Lung (tissue), 12 donors: ENCODE measurements around the gene UBE2F. TPM values are rescaled to one million over a fixed set of nuclear protein-coding genes. Genes with fewer than 3 reads are reported as not detected.
"Not testable (repeated sequence)": the region's sequence is repeated elsewhere in the genome, so short reads cannot be mapped to it uniquely, and the experiment has no call there.

Experiments
- ATAC-seq: fragments of 200-7000 bp; cut with Tn5 transposase; one replicate; pipeline ENCODE4 v1.9.1; 2020; ENCODE audit warnings: moderate number of reproducible peaks; ENCODE audit not compliant: insufficient read depth, low FRiP score
- DNase-seq, 3 donors: peaks; one replicate each; pipeline ENCODE4 v3.0.0-alpha.2; 2013 to 2017
- H3K27ac ChIP-seq, 2 donors: one replicate each; pipeline ENCODE4 v1.5.1; 2013; ENCODE audit warnings: mild to moderate bottlenecking in 2 of 2, moderate library complexity in 2 of 2, control low read depth in 1 of 2, inconsistent platforms in 1 of 2, low read depth in 1 of 2, low read length in 1 of 2
- H3K27me3 ChIP-seq, 3 donors: one replicate each; pipeline ENCODE4 v1.5.1; 2013; ENCODE audit warnings: low read length in 2 of 3; ENCODE audit not compliant: control insufficient read depth in 3 of 3, insufficient read depth in 3 of 3
- H3K36me3 ChIP-seq, 4 donors: one replicate each; pipeline ENCODE4 v1.5.1; 2013; ENCODE audit warnings: low read length in 4 of 4, mild to moderate bottlenecking in 1 of 4, moderate library complexity in 1 of 4; ENCODE audit not compliant: control insufficient read depth in 4 of 4, insufficient read depth in 4 of 4
- H3K4me1 ChIP-seq, 5 donors: one replicate each; pipeline ENCODE4 v1.5.1; 2013; ENCODE audit warnings: low read length in 5 of 5, mild to moderate bottlenecking in 2 of 5, moderate library complexity in 1 of 5; ENCODE audit not compliant: control insufficient read depth in 5 of 5, insufficient read depth in 5 of 5
- H3K4me3 ChIP-seq: one replicate; pipeline ENCODE4 v1.5.1; 2013; ENCODE audit warnings: mild to moderate bottlenecking, control low read depth, moderate library complexity
- H3K9ac ChIP-seq, 2 donors: one replicate each; pipeline ENCODE4 v1.5.1; 2013; ENCODE audit warnings: low read length in 2 of 2, control low read depth in 1 of 2; ENCODE audit not compliant: insufficient read depth in 1 of 2
- H3K9me3 ChIP-seq, 4 donors: one replicate each; pipeline ENCODE4 v1.5.1; 2013; ENCODE audit warnings: low read length in 3 of 4, mild to moderate bottlenecking in 1 of 4, moderate library complexity in 1 of 4; ENCODE audit not compliant: control insufficient read depth in 4 of 4, insufficient read depth in 3 of 4
- CTCF ChIP-seq: IDR thresholded peaks from 2 replicates; pipeline ENCODE4 v1.5.1; 2012; ENCODE audit warnings: mild to moderate bottlenecking; ENCODE audit errors: control extremely low read depth, extremely low read depth
- WGBS, 2 donors: extraction: QIAGEN DNeasy Blood & Tissue Kit; methylation state at CpG; one replicate each; pipeline ENCODE4 v1.1.7; 2013; 5-methylcytosine and 5-hydroxymethylcytosine counted together
- polyA plus RNA-seq, 2 donors: library from polyadenylated mRNA; stranded (reverse); fragments of 200-250 nt; gene quantifications; one replicate each; pipeline ENCODE4 v1.2.1, GENCODE V29; 2013
- total RNA-seq, 2 donors: library from RNA; depleted of rRNA in 1 of 2; stranded (reverse); fragments of >200 nt in 1 of 2; gene quantifications; one replicate each; pipeline ENCODE4 v1.2.1, GENCODE V29; 2014 to 2021
- donor health status: control.
- donor health status: control.
- donor health status: Bipolar disorder and iron deficiency.
- donor health status: healthy.
- donor health status: DM: yes; HTN: yes; CAD: no.

The UBE2F gene
- total and polyA plus RNA-seq, 4 donors = 30.3 to 63.3 (median 46.8) TPM

GRCh38 chr2:237956402-237956736 is 10.4 kb upstream of the UBE2F start:
- no peaks in the 10 kb centered on the region for H3K36me3 ChIP-seq
- peaks cover 0 to 2% (median 0%) of the 10 kb centered on the region in 4 donors for H3K9me3 ChIP-seq
- no peak overlapping the region for H3K4me3 ChIP-seq
- H3K9ac ChIP-seq = no peak overlapping the region
- no peak for ATAC-seq
- 20 to 30% methylated on average over 14 to 23 of the region's 23 CpGs for WGBS, 2 donors
- DNase-seq = no peak
- TF ChIP-seq CTCF = no peak
- H3K27ac ChIP-seq = no peak overlapping the region
- H3K27me3 ChIP-seq = peaks cover 8 to 21% (median 11%) of the 10 kb centered on the region in 3 donors
- peaks cover 0 to 7% (median 0%) of the 10 kb centered on the region in 5 donors for H3K4me1 ChIP-seq

DNA sequence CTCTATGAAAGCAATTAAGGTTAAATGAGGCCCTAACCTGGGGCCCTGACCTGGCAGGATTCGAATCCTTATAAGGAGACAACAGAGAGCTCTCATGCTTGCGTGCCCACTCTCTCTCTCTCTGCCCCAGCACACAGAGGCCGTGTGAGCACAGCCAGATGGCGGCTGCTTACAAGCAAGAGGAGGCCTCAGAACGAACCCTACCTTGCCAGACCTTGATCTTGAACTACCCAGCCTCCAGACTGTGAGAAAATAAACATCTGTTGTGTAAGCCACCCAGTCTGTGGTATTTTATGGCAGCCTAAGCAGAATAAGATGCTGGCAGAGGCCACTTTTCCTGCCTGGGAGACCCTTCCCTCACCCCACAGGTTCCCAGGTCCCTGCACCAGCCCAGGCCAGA is 5.2 kb upstream of the UBE2F start:
- Histone ChIP-seq H3K36me3 (no peaks in the 10 kb centered on the region), H3K27me3 (peaks cover 0 to 2% (median 2%) of the 10 kb centered on the region in 3 donors), H3K9ac (no peak overlapping the region), H3K9me3 (peaks cover 0 to 15% (median 3%) of the 10 kb centered on the region in 4 donors), H3K4me1 (peaks cover 0 to 5% (median 0%) of the 10 kb centered on the region in 5 donors), H3K4me3 (no peak overlapping the region), H3K27ac (no peak overlapping the region)
- no peak for TF ChIP-seq CTCF
- 90 to 92% methylated on average over 5 of the region's 5 CpGs for WGBS, 2 donors
- ATAC-seq = no peak
- DNase-seq = no peak

DNA sequence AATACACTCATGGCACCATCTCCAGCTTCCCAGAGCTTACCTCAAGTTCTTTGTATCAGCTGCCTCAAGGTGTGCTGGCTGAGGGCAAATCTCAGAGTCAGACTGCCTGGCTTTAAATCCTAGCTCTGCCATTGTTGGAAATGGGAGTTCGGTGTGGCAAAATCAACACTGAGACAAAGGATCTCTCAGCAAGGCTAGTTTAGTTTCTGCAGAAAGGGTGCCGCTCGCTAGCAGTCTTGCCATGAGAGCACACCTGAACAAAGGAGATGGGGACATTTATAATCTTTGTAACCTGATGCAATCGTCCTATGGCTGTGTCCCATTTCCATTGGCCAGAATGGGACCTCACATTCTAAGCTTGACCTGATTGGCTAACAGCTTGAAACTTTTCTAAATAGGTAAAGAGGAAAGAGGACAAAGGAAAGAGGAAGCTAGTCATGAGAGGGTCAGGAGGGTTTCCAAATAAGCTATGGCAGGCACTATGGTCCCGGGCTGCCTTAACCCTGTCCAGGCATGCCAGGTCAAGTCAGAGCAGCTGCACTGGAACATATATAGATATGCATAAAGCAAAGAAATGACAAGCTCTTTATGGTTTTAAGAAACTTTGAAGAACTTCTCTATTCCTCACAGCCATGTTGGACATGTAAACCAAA is 4.3 kb upstream of the UBE2F start:
- DNase-seq (no peak), ATAC-seq (no peak)
- H3K27ac ChIP-seq = no peak overlapping the region
- H3K9me3 ChIP-seq = peaks cover 0 to 15% (median 3%) of the 10 kb centered on the region in 4 donors
- no peak overlapping the region for H3K4me3 ChIP-seq
- H3K9ac ChIP-seq = no peak overlapping the region
- peaks cover 0 to 7% (median under 1%) of the 10 kb centered on the region in 5 donors for H3K4me1 ChIP-seq
- 78 to 83% methylated on average over 5 of the region's 5 CpGs for WGBS, 2 donors
- no peaks in the 10 kb centered on the region for H3K36me3 ChIP-seq
- TF ChIP-seq CTCF = no peak
- peaks cover 0 to under 1% (median 0%) of the 10 kb centered on the region in 3 donors for H3K27me3 ChIP-seq

DNA sequence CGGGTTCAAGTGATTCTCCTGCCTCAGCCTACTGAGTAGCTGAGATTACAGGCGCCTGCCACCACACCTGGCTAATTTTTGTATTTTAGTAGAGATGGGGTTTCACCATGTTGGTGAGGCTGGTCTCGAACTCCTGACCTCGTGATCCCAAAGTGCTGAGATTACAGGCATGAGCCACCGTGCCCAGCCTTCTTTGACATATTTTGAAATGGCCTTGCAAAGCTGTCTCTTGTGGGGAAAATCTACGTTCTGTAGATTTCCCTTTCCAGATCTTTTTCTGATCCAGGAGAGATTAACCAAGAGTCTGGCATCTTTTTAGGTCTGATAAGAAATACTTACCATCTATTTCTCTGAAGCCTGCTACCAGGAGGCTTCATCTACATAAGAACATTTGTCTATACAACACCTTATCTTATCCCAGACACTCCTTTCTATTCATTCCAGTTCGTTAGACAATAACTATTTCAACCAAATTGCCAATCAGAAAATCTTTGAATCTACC is 3.3 kb upstream of the UBE2F start:
- DNase-seq, H3K27ac ChIP-seq, H3K4me3 ChIP-seq, H3K27me3 ChIP-seq, H3K36me3 ChIP-seq, ATAC-seq, H3K9ac ChIP-seq: not testable (repeated sequence)
- 86 to 91% methylated on average over 7 of the region's 7 CpGs for WGBS, 2 donors
- peaks cover 6 to 16% (median 10%) of the 10 kb centered on the region in 5 donors for H3K4me1 ChIP-seq
- peaks cover 0 to 13% (median 3%) of the 10 kb centered on the region in 4 donors for H3K9me3 ChIP-seq
